Tibial nerve (tissue), 3 donors: Measurements from ENCODE around the gene PROX1.

Source experiments
- CTCF ChIP-seq, 5 experiments: fragments of 200-600 bp in 3 of 5; fragments of 450-650 bp in 2 of 5; sonication (generic) in 3 of 5; IDR thresholded peaks; one replicate each; pipeline ENCODE4 v1.5.1; 2016 to 2019; ENCODE audit warnings: antibody characterized with exemption in 5 of 5, mild to moderate bottlenecking in 3 of 5, moderate library complexity in 2 of 5
- POLR2A ChIP-seq, 2 donors: fragments of 450-650 bp; IDR thresholded peaks; one replicate each; pipeline ENCODE4 v1.6.1; 2017; ENCODE audit warnings: antibody characterized with exemption in 2 of 2, mild to moderate bottlenecking in 2 of 2, moderate library complexity in 2 of 2

- TF ChIP-seq CTCF (IDR thresholded peaks at IDR 0.05) (no peak), POLR2A (IDR thresholded peaks at IDR 0.05) (no peak)
These were observed 6.9 kb upstream of the PROX1 start for GRCh38 chr1:213980906-213981305.
